ENCODE measurements around the gene TNNT2. TPM values are rescaled to one million over a fixed set of nuclear protein-coding genes. Genes with fewer than 3 reads are reported as not detected.

TNNT2 gene
- total RNA-seq (408 TPM), polyA plus RNA-seq (ENCODE audit: insufficient read depth in 1 of 8, insufficient read length in 8 of 8, low replicate concordance in 1 of 8) (1,000 to 10,000 TPM in 2 of 8 donors, 100 to 1,000 TPM in 6; 727 to 1,212 (median 936) TPM)
- long read RNA-seq, donor 1, partial matches to known transcripts = 43 of 75 reads
- long read RNA-seq, donor 1, other reads (novel, unspliced or antisense) = 31 of 75 reads
- long read RNA-seq, donor 2, partial matches to known transcripts = 5 of 5 reads
- long read RNA-seq, donor 2, other reads (novel, unspliced or antisense) = 0 of 5 reads
- long read RNA-seq, donor 3, partial matches to known transcripts = 163 of 361 reads
- long read RNA-seq, donor 3, other reads (novel, unspliced or antisense) = 198 of 361 reads
- long read RNA-seq, donor 4, partial matches to known transcripts = 35 of 52 reads
- long read RNA-seq, donor 4, other reads (novel, unspliced or antisense) = 16 of 52 reads
- long read RNA-seq, donor 5, partial matches to known transcripts = 198 of 356 reads
- long read RNA-seq, donor 5, other reads (novel, unspliced or antisense) = 157 of 356 reads
- long read RNA-seq, donor 6, transcript TNNT2-212 (3 exons, 666 nt) = major isoform, 8 of 625 reads
- long read RNA-seq, donor 6, partial matches to known transcripts = 475 of 625 reads
- long read RNA-seq, donor 6, other reads (novel, unspliced or antisense) = 141 of 625 reads
- long read RNA-seq, donor 7, partial matches to known transcripts = 137 of 199 reads
- long read RNA-seq, donor 7, other reads (novel, unspliced or antisense) = 60 of 199 reads
- long read RNA-seq, donor 8, partial matches to known transcripts = 79 of 114 reads
- long read RNA-seq, donor 8, other reads (novel, unspliced or antisense) = 32 of 114 reads
- long read RNA-seq, donor 9, partial matches to known transcripts = 129 of 165 reads
- long read RNA-seq, donor 9, other reads (novel, unspliced or antisense) = 34 of 165 reads
- long read RNA-seq, donor 10, partial matches to known transcripts = 193 of 238 reads
- long read RNA-seq, donor 10, other reads (novel, unspliced or antisense) = 44 of 238 reads
- long read RNA-seq, donor 11, partial matches to known transcripts = 79 of 130 reads
- long read RNA-seq, donor 11, other reads (novel, unspliced or antisense) = 47 of 130 reads

DNA sequence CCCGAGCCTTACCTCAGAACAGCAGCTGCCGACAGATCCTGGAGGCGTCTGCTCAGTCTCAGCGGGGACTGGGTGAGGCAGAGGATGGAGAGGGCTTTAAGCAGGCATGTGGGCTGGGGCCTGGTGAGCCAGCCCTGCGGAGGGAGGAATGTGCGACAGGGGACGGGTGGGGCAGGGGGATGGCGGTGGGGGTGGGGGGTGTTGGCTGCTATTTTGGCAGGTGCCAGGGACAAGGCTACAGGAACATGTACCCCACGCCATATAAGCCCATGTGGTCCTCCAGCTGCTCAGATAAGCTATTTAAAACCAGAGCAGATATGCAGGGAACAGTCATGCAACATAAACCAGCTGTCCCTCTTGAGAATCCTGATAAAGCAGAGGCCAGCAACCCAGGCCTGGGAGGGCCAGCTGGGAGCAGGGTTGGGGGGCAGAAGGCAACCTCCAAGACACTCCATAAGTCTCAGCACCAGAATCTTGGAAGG is at the start of gene TNNT2:
Gene TNNT2 (minus strand): TSS at position 70 of the 482 bp plus-strand sequence. CDS start 4,426 bp downstream, outside the sequence.
- peaks cover 11% of the 10 kb centered on the region for H3K36me3 ChIP-seq (ENCODE audit: control insufficient read depth, insufficient read depth, low read length)
- peaks cover 4% of the 10 kb centered on the region for H3K27me3 ChIP-seq (ENCODE audit: control insufficient read depth, insufficient read depth, low read length)
- H3K9me3 ChIP-seq (replicated peaks; ENCODE audit: control insufficient read depth, low read depth, low read length) = no peaks in the 10 kb centered on the region
- peak within 1 kb of the TSS; percentile 93 for H3K27ac ChIP-seq (ENCODE audit: low read length)
- WGBS (ENCODE audit: insufficient coverage) = 50% methylated on average over 1 of the region's 9 CpGs
- H3K4me1 ChIP-seq (ENCODE audit: control insufficient read depth, insufficient read depth, low read length) = peaks cover 88% of the 10 kb centered on the region
- H3K4me3 ChIP-seq (ENCODE audit: low read length) = peak within 1 kb of the TSS; percentile 42
- DNase-seq = peak; percentile 85

DNA sequence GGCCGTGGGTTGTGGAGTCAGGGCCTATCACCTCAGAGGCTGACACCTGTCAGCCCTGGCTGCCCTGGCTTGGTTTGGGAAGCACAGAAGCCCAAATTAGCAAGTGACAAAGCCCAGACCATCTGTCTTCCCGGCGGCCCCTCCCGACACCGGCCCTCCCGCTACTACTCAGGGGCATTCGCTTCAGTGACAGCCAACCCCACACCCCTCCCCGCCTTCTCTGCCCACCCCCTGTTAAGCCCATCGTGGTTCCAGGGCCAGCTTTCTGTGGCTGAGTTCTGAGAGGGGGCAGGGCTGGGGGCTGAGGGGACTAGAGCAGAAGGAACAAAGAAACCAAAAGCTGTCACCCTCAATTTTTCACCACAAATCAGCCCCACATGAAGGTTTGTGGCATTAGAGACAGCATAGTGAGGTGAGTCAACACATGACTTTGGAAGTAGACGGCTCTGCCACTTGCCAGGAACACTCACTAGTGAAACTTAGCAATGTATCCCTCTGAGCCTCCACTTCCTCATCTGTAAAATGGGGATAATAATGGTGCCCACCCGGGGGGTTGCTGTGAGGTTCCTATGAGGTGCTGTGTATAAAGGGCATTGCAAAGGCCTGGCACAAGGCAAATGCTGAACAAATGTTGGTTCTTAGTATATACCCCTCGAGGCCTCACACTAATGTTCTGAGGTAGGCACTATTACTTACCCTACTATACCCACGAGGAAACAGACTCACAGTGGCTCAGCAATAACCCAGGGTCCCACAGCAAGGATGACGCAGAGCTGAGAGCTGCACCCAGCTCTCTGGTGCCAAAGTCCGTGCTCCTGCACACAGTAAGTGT is 49.2 kb upstream of the TNNT2 start:
- peak; percentile 83 for DNase-seq
- Histone ChIP-seq H3K4me3 (ENCODE audit: low read length) (no peak overlapping the region), H3K27me3 (ENCODE audit: control insufficient read depth, insufficient read depth, low read length) (no peaks in the 10 kb centered on the region), H3K36me3 (ENCODE audit: control insufficient read depth, insufficient read depth, low read length) (no peaks in the 10 kb centered on the region), H3K9me3 (replicated peaks; ENCODE audit: control insufficient read depth, low read depth, low read length) (peaks cover 7% of the 10 kb centered on the region), H3K27ac (ENCODE audit: low read length) (peak overlapping the region; percentile 82), H3K4me1 (ENCODE audit: control insufficient read depth, insufficient read depth, low read length) (peaks cover 83% of the 10 kb centered on the region)
- WGBS (ENCODE audit: insufficient coverage) = 62% methylated on average over 4 of the region's 15 CpGs

DNA sequence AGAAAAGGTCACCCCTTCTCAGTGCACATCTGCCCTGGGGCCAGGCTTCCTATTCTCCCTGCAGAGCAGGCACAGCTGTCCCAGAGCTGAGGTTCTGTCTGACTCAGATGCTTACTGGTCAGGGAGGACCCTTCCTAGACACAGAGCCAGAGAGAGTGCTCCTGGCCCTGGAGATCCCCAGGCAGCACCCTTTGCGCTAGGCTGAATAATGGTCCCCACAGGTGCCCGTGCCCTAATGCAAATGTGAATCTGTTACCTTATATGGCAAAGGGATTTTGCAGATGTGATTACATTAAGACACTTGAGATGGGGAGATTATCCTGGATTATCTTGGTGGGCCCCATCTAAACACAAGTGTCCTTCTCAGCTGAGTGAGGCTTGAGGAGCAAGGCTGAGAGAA is 46.7 kb upstream of the TNNT2 start:
- Histone ChIP-seq H3K27ac (ENCODE audit: low read length) (no peak overlapping the region), H3K36me3 (ENCODE audit: control insufficient read depth, insufficient read depth, low read length) (no peaks in the 10 kb centered on the region), H3K27me3 (ENCODE audit: control insufficient read depth, insufficient read depth, low read length) (no peaks in the 10 kb centered on the region), H3K4me1 (ENCODE audit: control insufficient read depth, insufficient read depth, low read length) (peaks cover 74% of the 10 kb centered on the region), H3K9me3 (replicated peaks; ENCODE audit: control insufficient read depth, low read depth, low read length) (peaks cover 7% of the 10 kb centered on the region), H3K4me3 (ENCODE audit: low read length) (no peak overlapping the region)
- DNase-seq = no peak
- WGBS (ENCODE audit: insufficient coverage) = 100% methylated on average over 1 of the region's 2 CpGs

DNA sequence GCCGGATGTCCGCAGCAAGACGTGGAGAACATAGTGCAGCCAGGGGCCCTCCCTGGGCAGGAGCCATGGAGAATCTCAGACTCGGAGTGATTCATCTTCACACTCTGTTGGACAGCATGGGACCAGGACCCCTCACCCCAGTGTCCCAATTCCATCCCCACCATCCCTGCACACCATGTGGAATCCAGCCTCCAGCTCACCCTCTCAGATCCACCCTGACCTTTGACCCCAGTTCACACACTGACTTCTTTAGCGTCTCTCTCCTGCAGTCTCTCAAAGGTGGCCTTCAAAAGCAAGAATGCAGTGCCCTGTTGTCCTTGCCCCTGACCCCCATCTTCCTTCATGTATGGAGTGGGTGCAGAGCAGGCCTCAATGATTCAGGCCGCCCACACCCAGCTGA is 46.2 kb upstream of the TNNT2 start:
- H3K4me1 ChIP-seq (ENCODE audit: control insufficient read depth, insufficient read depth, low read length) = peaks cover 72% of the 10 kb centered on the region
- H3K36me3 ChIP-seq (ENCODE audit: control insufficient read depth, insufficient read depth, low read length) = no peaks in the 10 kb centered on the region
- peaks cover 7% of the 10 kb centered on the region for H3K9me3 ChIP-seq (replicated peaks; ENCODE audit: control insufficient read depth, low read depth, low read length)
- DNase-seq = no peak
- H3K27me3 ChIP-seq (ENCODE audit: control insufficient read depth, insufficient read depth, low read length) = no peaks in the 10 kb centered on the region
- WGBS (ENCODE audit: insufficient coverage) = 68% methylated on average over 4 of the region's 6 CpGs
- no peak overlapping the region for H3K27ac ChIP-seq (ENCODE audit: low read length)
- H3K4me3 ChIP-seq (ENCODE audit: low read length) = no peak overlapping the region

DNA sequence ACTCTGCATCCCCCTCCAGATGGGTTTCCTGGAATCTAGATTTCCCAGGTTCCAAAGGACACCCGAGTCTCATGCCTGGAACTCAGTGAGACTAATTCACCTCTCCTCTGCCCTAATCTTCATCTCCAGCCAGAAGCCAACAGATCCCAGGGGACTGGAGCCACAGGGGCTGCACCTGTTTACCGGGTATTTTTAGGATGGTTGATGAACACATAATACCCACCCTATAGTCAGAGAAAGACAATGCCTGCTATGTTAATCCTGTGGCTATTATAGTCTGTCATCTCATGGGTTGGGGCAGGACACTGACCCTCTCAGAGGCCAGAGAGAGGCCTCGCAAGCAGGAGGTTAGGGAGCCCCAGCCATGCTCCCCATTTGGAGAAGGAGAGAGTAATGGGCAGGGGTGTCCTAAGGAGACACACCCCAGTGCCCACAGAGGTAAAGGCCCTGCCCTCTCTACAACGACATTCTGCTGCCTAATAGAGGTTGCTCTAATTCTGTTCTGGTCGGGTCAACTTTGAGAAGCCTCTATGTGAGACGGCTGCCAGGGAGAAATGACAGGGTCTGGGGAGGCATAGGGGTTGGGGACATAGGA is 45.1 kb upstream of the TNNT2 start:
- WGBS (ENCODE audit: insufficient coverage) = 70% methylated on average over 2 of the region's 6 CpGs
- Histone ChIP-seq H3K27ac (ENCODE audit: low read length) (peak overlapping the region; percentile 83), H3K9me3 (replicated peaks; ENCODE audit: control insufficient read depth, low read depth, low read length) (peaks cover 7% of the 10 kb centered on the region), H3K36me3 (ENCODE audit: control insufficient read depth, insufficient read depth, low read length) (peaks cover 2% of the 10 kb centered on the region), H3K4me3 (ENCODE audit: low read length) (no peak overlapping the region), H3K27me3 (ENCODE audit: control insufficient read depth, insufficient read depth, low read length) (peaks cover 1% of the 10 kb centered on the region), H3K4me1 (ENCODE audit: control insufficient read depth, insufficient read depth, low read length) (peaks cover 77% of the 10 kb centered on the region)
- DNase-seq = peak; percentile 57

DNA sequence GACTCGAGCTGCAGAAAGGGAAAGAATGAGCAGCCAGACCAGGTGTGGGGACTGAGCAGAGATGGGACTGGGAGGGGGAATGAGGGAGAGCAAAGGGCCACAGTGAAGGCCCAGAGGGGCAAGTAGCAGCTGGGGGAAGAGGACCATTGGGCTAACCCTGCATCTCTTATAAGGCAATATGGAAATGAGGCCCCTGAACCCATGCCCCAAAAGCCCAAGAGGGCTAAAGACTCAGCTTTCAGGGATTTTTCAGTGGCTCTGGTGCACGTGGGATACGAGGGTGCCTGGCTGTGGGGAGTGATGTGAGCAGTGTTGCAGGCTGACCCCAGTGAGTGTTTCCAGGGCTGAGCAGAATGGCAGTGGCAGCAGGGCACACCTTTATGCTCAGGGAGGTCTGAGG is 44.5 kb upstream of the TNNT2 start:
- Histone ChIP-seq H3K27me3 (ENCODE audit: control insufficient read depth, insufficient read depth, low read length) (peaks cover 2% of the 10 kb centered on the region), H3K27ac (ENCODE audit: low read length) (peak overlapping the region; percentile 83), H3K4me3 (ENCODE audit: low read length) (no peak overlapping the region), H3K4me1 (ENCODE audit: control insufficient read depth, insufficient read depth, low read length) (peaks cover 81% of the 10 kb centered on the region), H3K36me3 (ENCODE audit: control insufficient read depth, insufficient read depth, low read length) (peaks cover 6% of the 10 kb centered on the region), H3K9me3 (replicated peaks; ENCODE audit: control insufficient read depth, low read depth, low read length) (peaks cover 7% of the 10 kb centered on the region)
- 38% methylated on average over 3 of the region's 3 CpGs for WGBS (ENCODE audit: insufficient coverage)
- DNase-seq = no peak

DNA sequence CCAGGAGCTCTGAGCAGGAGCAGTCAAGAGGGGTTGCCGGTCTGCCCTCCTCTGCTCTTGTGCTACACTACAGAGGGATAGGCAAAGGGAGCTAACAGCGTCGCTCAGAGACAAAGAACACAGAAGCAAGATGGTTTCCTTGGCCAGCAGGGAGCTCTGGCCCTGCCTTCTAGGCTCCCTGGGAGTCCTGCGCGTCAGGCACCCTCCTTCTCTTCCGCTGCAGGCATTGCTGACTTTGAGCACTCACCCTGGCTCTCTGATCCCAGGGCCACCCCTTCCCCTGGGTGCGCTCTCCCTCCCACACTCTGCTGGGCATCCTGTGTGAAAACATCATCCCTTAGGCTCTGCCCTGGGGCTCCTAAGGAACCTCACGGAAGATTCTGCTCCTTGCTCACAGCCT is 43.6 kb upstream of the TNNT2 start:
- H3K27ac ChIP-seq (ENCODE audit: low read length) = peak overlapping the region; percentile 93
- 70% methylated on average over 7 of the region's 8 CpGs for WGBS (ENCODE audit: insufficient coverage)
- peaks cover 14% of the 10 kb centered on the region for H3K36me3 ChIP-seq (ENCODE audit: control insufficient read depth, insufficient read depth, low read length)
- H3K9me3 ChIP-seq (replicated peaks; ENCODE audit: control insufficient read depth, low read depth, low read length) = peaks cover 7% of the 10 kb centered on the region
- peak overlapping the region; percentile 45 for H3K4me3 ChIP-seq (ENCODE audit: low read length)
- DNase-seq = no peak
- H3K27me3 ChIP-seq (ENCODE audit: control insufficient read depth, insufficient read depth, low read length) = peaks cover 2% of the 10 kb centered on the region
- peaks cover 76% of the 10 kb centered on the region for H3K4me1 ChIP-seq (ENCODE audit: control insufficient read depth, insufficient read depth, low read length)

DNA sequence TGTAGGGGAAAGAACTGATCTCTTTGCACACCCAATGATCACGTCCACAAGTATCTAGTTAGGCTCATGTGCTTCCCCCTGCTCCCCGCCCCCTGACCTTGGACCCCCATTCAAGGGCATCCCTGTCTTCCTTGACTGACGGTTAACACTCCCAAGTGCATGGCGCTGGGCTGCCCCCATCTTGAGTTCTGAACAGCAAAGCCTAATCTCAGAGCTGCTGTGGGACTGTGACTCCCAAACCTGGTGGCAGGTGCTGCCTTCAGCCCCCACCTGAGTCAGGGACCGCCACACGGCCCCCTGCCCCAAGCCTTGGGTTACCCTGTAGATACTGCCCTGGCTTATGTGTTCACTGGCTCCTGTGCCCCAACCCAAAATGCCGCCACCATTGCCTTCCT is 43.1 kb upstream of the TNNT2 start:
- WGBS (ENCODE audit: insufficient coverage) = 90% methylated on average over 4 of the region's 7 CpGs
- peaks cover 71% of the 10 kb centered on the region for H3K4me1 ChIP-seq (ENCODE audit: control insufficient read depth, insufficient read depth, low read length)
- peaks cover 2% of the 10 kb centered on the region for H3K27me3 ChIP-seq (ENCODE audit: control insufficient read depth, insufficient read depth, low read length)
- peak overlapping the region; percentile 45 for H3K4me3 ChIP-seq (ENCODE audit: low read length)
- H3K9me3 ChIP-seq (replicated peaks; ENCODE audit: control insufficient read depth, low read depth, low read length) = peaks cover 7% of the 10 kb centered on the region
- DNase-seq = no peak
- H3K27ac ChIP-seq (ENCODE audit: low read length) = peak overlapping the region; percentile 93
- H3K36me3 ChIP-seq (ENCODE audit: control insufficient read depth, insufficient read depth, low read length) = peaks cover 14% of the 10 kb centered on the region
